H1 (cell line): ENCODE results near the gene UBR1. TPM values are rescaled to one million over a fixed set of nuclear protein-coding genes. Genes with fewer than 3 reads are reported as not detected.

ENCODE experiments used
- CTCF ChIA-PET: fragments of 300-600 bp; sonication (Branson Sonifier 250); formaldehyde crosslinking; loops from one replicate; lab custom pipeline; 2021; ENCODE audit not compliant: partially characterized antibody; lab: Charles Lee
- POLR2A ChIA-PET: fragments of 300-600 bp; sonication (Branson Sonifier 250); formaldehyde crosslinking; loops from one replicate; lab custom pipeline; 2021; ENCODE audit warnings: inconsistent platforms; ENCODE audit not compliant: partially characterized antibody; lab: Charles Lee
- DNase-seq, 2 experiments: peaks; one replicate each; pipeline versions ENCODE4 v3.0.0 to v3.0.0-alpha.2; 2010 to 2022; ENCODE audit warnings: low spot score in 2 of 2, low read depth in 1 of 2, mixed read lengths in 1 of 2
- FAIRE-seq: peaks from 2 replicates; lab custom pipeline; 2011; peaks lifted over from hg19 to GRCh38; lab: Jason Lieb, UNC
- H2AFZ ChIP-seq: 2 replicates; pipeline ENCODE4 v1.8.1; 2012; ENCODE audit warnings: low read length, inconsistent platforms
- H2AK5ac ChIP-seq: 2 replicates; pipeline ENCODE4 v1.6.1; 2013; ENCODE audit warnings: low read depth, low read length
- H2BK120ac ChIP-seq: replicated peaks from 2 replicates; pipeline ENCODE3; 2013; ENCODE audit warnings: low read depth, low read length, inconsistent platforms
- H2BK12ac ChIP-seq: 2 replicates; pipeline ENCODE4 v1.6.1; 2013; ENCODE audit warnings: low read depth, low read length
- H2BK15ac ChIP-seq: 2 replicates; pipeline ENCODE4 v1.6.1; 2013; ENCODE audit warnings: low read length
- H2BK20ac ChIP-seq: 2 replicates; pipeline ENCODE4 v1.6.1; 2013; ENCODE audit warnings: low read length
- H2BK5ac ChIP-seq: 2 replicates; pipeline ENCODE4 v1.6.1; 2013; ENCODE audit warnings: low read depth, low read length
- H3K14ac ChIP-seq: 2 replicates; pipeline ENCODE4 v1.6.1; 2013; ENCODE audit warnings: inconsistent platforms; ENCODE audit not compliant: insufficient read length
- H3K18ac ChIP-seq: 2 replicates; pipeline ENCODE4 v1.6.1; 2013; ENCODE audit warnings: low read length; ENCODE audit errors: extremely low read depth
- H3K23ac ChIP-seq: 2 replicates; pipeline ENCODE4 v1.6.1; 2013; ENCODE audit warnings: inconsistent platforms; ENCODE audit not compliant: insufficient read length
- H3K23me2 ChIP-seq: 2 replicates; pipeline ENCODE4 v1.6.1; 2013; ENCODE audit warnings: low read depth, low read length
- H3K27ac ChIP-seq: 2 replicates; pipeline ENCODE4 v1.6.1; 2011; ENCODE audit warnings: low read depth, low read length, inconsistent platforms
- H3K27me3 ChIP-seq, 4 experiments: replicated peaks in 1 of 4; 1 replicate in 1 of 4; 2 replicates in 3 of 4; pipeline versions ENCODE4 v1.6.1 to v1.8.1; 2011 to 2013; ENCODE audit warnings: low read length in 3 of 4, mild to moderate bottlenecking in 3 of 4, inconsistent platforms in 2 of 4, mixed read lengths in 2 of 4, moderate library complexity in 1 of 4; ENCODE audit not compliant: control insufficient read depth in 3 of 4, insufficient read depth in 3 of 4; ENCODE audit errors: extremely low read depth in 1 of 4
- H3K36me3 ChIP-seq, 4 experiments: 2 replicates each; pipeline versions ENCODE4 v1.6.1 to v1.8.1; 2011 to 2013; ENCODE audit warnings: mild to moderate bottlenecking in 4 of 4, low read length in 3 of 4, moderate library complexity in 2 of 4, control low read depth in 1 of 4, inconsistent platforms in 1 of 4; ENCODE audit not compliant: insufficient read depth in 4 of 4, control insufficient read depth in 2 of 4
- H3K4ac ChIP-seq: replicated peaks from 2 replicates; pipeline ENCODE3; 2013; ENCODE audit warnings: low read length, low read depth, mixed read lengths, inconsistent platforms; ENCODE audit not compliant: insufficient read length
- H3K4me1 ChIP-seq, 4 experiments: replicated peaks in 1 of 4; 1 replicate in 1 of 4; 2 replicates in 3 of 4; pipeline versions ENCODE4 v1.6.1 to v1.8.1; 2011 to 2013; ENCODE audit warnings: low read length in 3 of 4, inconsistent platforms in 2 of 4, mixed read lengths in 1 of 4; ENCODE audit not compliant: insufficient read depth in 4 of 4, control insufficient read depth in 3 of 4
- H3K4me2 ChIP-seq, 2 experiments: 2 replicates each; pipeline versions ENCODE4 v1.6.1 to v1.8.1; 2011 to 2013; ENCODE audit warnings: low read depth in 2 of 2, low read length in 2 of 2, control low read depth in 1 of 2, inconsistent platforms in 1 of 2, mild to moderate bottlenecking in 1 of 2; ENCODE audit not compliant: insufficient read depth in 1 of 2
- H3K4me3 ChIP-seq, 4 experiments: fragments of 200-600, 300-600 bp in 1 of 4; sonication (generic), shearing (Covaris generic), sonication (Bioruptor Twin) in 1 of 4; 2 replicates each; pipeline versions ENCODE4 v1.5.1 to v1.8.1; 2011 to 2016; ENCODE audit warnings: low read length in 4 of 4, low read depth in 3 of 4, control low read depth in 2 of 4, inconsistent platforms in 2 of 4, mild to moderate bottlenecking in 2 of 4, mixed read lengths in 1 of 4, moderate library complexity in 1 of 4; ENCODE audit not compliant: insufficient read depth in 2 of 4; ENCODE audit errors: extremely low read depth in 1 of 4
- H3K56ac ChIP-seq: replicated peaks from 2 replicates; pipeline ENCODE3; 2013; ENCODE audit warnings: low read depth, mild to moderate bottlenecking, mixed read lengths, low read length, inconsistent platforms; ENCODE audit not compliant: insufficient read length
- H3K79me1 ChIP-seq: 2 replicates; pipeline ENCODE4 v1.6.1; 2013; ENCODE audit warnings: low read depth, low read length, control low read depth
- H3K79me2 ChIP-seq, 2 experiments: 2 replicates each; pipeline versions ENCODE4 v1.6.1 to v1.8.1; 2012 to 2013; ENCODE audit warnings: low read length in 2 of 2, mild to moderate bottlenecking in 2 of 2, inconsistent platforms in 1 of 2; ENCODE audit not compliant: insufficient read depth in 2 of 2, control insufficient read depth in 1 of 2
- H3K9ac ChIP-seq, 4 experiments: replicated peaks in 1 of 4; 1 replicate in 1 of 4; 2 replicates in 3 of 4; pipeline versions ENCODE4 v1.6.1 to v1.8.1; 2011 to 2013; ENCODE audit warnings: low read depth in 3 of 4, low read length in 3 of 4, control low read depth in 2 of 4, mild to moderate bottlenecking in 2 of 4, moderate library complexity in 2 of 4, inconsistent platforms in 1 of 4; ENCODE audit errors: extremely low read depth in 1 of 4
- H3K9me3 ChIP-seq, 2 experiments: 2 replicates each; pipeline versions ENCODE4 v1.6.1 to v1.8.1; 2012 to 2013; ENCODE audit warnings: mild to moderate bottlenecking in 2 of 2, moderate library complexity in 2 of 2, control low read depth in 1 of 2, inconsistent platforms in 1 of 2, low read depth in 1 of 2, low read length in 1 of 2, mixed read lengths in 1 of 2; ENCODE audit not compliant: insufficient read depth in 2 of 2
- H4K20me1 ChIP-seq, 2 experiments: replicated peaks in 1 of 2; 2 replicates each; pipeline versions ENCODE3 to v1.8.1; 2011 to 2013; ENCODE audit warnings: inconsistent platforms in 2 of 2, low read length in 2 of 2, mild to moderate bottlenecking in 1 of 2; ENCODE audit not compliant: insufficient read depth in 2 of 2, control insufficient read depth in 1 of 2
- H4K5ac ChIP-seq: 2 replicates; pipeline ENCODE4 v1.6.1; 2013; ENCODE audit warnings: low read length, low read depth, mixed read lengths, inconsistent platforms; ENCODE audit not compliant: insufficient read length
- H4K8ac ChIP-seq: 2 replicates; pipeline ENCODE4 v1.8.0; 2013; ENCODE audit warnings: mild to moderate bottlenecking, moderate library complexity, low read length, inconsistent platforms; ENCODE audit not compliant: insufficient read depth; ENCODE audit errors: extremely low read depth
- H4K91ac ChIP-seq: replicated peaks from 2 replicates; pipeline ENCODE3; 2013; ENCODE audit warnings: low read length, mixed read lengths, inconsistent platforms; ENCODE audit not compliant: insufficient read length
- ASH2L ChIP-seq: fragments of 200-600, 300-600 bp; sonication (generic); IDR thresholded peaks from one replicate; pipeline ENCODE4 v1.7.1; 2017; ENCODE audit warnings: low read length
- EZH2 ChIP-seq: fragments of 200-600 bp; sonication (generic); IDR thresholded peaks from 2 replicates; pipeline ENCODE4 v1.7.1; 2012; ENCODE audit warnings: low read depth, mild to moderate bottlenecking, moderate library complexity, low read length, inconsistent platforms; ENCODE audit not compliant: severe bottlenecking
- HDAC2 ChIP-seq, 2 experiments: fragments of 300-600 bp in 1 of 2; sonication (generic) in 1 of 2; IDR thresholded peaks; 2 replicates each; pipeline ENCODE4 v1.6.1; 2011 to 2012; ENCODE audit warnings: low read depth in 2 of 2, low read length in 2 of 2, mild to moderate bottlenecking in 2 of 2, moderate library complexity in 2 of 2, borderline replicate concordance in 1 of 2, inconsistent platforms in 1 of 2
- JUN ChIP-seq: IDR thresholded peaks from 2 replicates; pipeline ENCODE4 v1.6.1; 2011; ENCODE audit warnings: low read depth, mild to moderate bottlenecking, improper control_type of control experiment, low read length
- JUND ChIP-seq: IDR thresholded peaks from 2 replicates; pipeline ENCODE4 v1.6.1; 2011; ENCODE audit warnings: mild to moderate bottlenecking, improper control_type of control experiment, low read length
- MAFK ChIP-seq: IDR thresholded peaks from 2 replicates; pipeline ENCODE4 v1.6.1; 2012; ENCODE audit warnings: low read depth, mild to moderate bottlenecking, improper control_type of control experiment, low read length
- POLR2A ChIP-seq, 2 experiments: IDR thresholded peaks; 1 replicate in 1 of 2; 2 replicates in 1 of 2; pipeline ENCODE4 v1.6.1; 2011; ENCODE audit warnings: low read depth in 2 of 2, low read length in 2 of 2, mild to moderate bottlenecking in 2 of 2; ENCODE audit errors: control extremely low read depth in 1 of 2
- SUZ12 ChIP-seq: fragments of 200-600 bp; sonication (generic); IDR thresholded peaks from 2 replicates; pipeline ENCODE4 v1.6.1; 2012; ENCODE audit warnings: mild to moderate bottlenecking, inconsistent platforms, low read length, moderate library complexity, mixed read lengths
- TAF1 ChIP-seq: IDR thresholded peaks from 2 replicates; pipeline ENCODE4 v1.6.1; 2011; ENCODE audit warnings: mild to moderate bottlenecking, low read depth, low read length
- WGBS, 2 experiments: shearing (Covaris generic) in 1 of 2; methylation state at CpG; one replicate each; pipeline versions ENCODE4 v1.1.6 to v1.1.7; 2013 to 2015; ENCODE audit warnings: low lambda C conversion rate in 2 of 2, mixed read lengths in 2 of 2, inconsistent platforms in 1 of 2, low coverage in 1 of 2, missing lambda C conversion rate in 1 of 2; ENCODE audit not compliant: insufficient replicate concordance in 2 of 2, insufficient coverage in 1 of 2, insufficient read length in 1 of 2; ENCODE audit errors: extremely low coverage in 1 of 2, missing lambda C conversion rate in 1 of 2; 5-methylcytosine and 5-hydroxymethylcytosine counted together
- long read RNA-seq, 2 experiments: library from RNA in 1 of 2; library from capped mRNA in 1 of 2; stranded (forward); transcript quantifications; one replicate each; pipeline ENCODE4 v2.0.0, GENCODE V29; 2021; ENCODE audit warnings: inconsistent platforms in 1 of 2
- polyA minus RNA-seq, 3 experiments: library from RNA; depleted of rRNA, polyadenylated mRNA; stranded (reverse); fragments of >200 nt; gene quantifications; 1 replicate in 2 of 3; 2 replicates in 1 of 3; pipeline ENCODE4 v1.2.3, GENCODE V29; 2011
- polyA plus RNA-seq, 7 experiments: library from polyadenylated mRNA; depleted of rRNA in 3 of 7; stranded (reverse) in 5 of 7; unstranded in 2 of 7; fragments of >200 nt in 5 of 7; fragments of 200-250 nt in 2 of 7; gene quantifications; 1 replicate in 5 of 7; 2 replicates in 1 of 7; 4 replicates in 1 of 7; pipeline versions ENCODE4 v1.2.1 to v1.2.3, GENCODE V29; 2011 to 2013; ENCODE audit warnings: missing spikeins in 2 of 7, mixed read lengths in 2 of 7
- total RNA-seq: library from RNA; stranded (reverse); fragmentation: NEBNext Ultra II Directional; extraction: Animal tissue kit (Norgen Biotek cat#: 25700); gene quantifications from 2 replicates; pipeline ENCODE4 v1.2.1, GENCODE V29; 2021

UBR1 gene
- total RNA-seq (18.7 and 20.2 TPM in 2 replicates), polyA plus RNA-seq (2011; rRNA removed) (2.5 and 3.7 TPM in 2 replicates), polyA minus RNA-seq (2011; rRNA and poly(A)+ RNA removed) (16.5 and 25.9 TPM in 2 replicates)
- polyA plus RNA-seq (2011; cell fraction: cytosol; rRNA removed), result 5.0 TPM
- polyA plus RNA-seq (2011; cell fraction: nucleus; rRNA removed), result 3.2 TPM
- 6.0 to 11.1 TPM (median 7.1 TPM) in 4 replicates for polyA plus RNA-seq (2012, experiment 1 of 2)
- polyA plus RNA-seq (2012, experiment 2 of 2), result 0.37 TPM
- polyA plus RNA-seq (2013, experiment 1 of 2), result 6.4 TPM
- 6.3 TPM for polyA plus RNA-seq (2013, experiment 2 of 2)
- polyA minus RNA-seq (2011; cell fraction: cytosol; rRNA and poly(A)+ RNA removed), result 10.3 TPM
- 27.0 TPM for polyA minus RNA-seq (2011; cell fraction: nucleus; rRNA and poly(A)+ RNA removed)
- long read RNA-seq, experiment 1, full-length matches to known transcripts, result 2 of 18 reads
- long read RNA-seq, experiment 1, partial matches to known transcripts, result 6 of 18 reads
- long read RNA-seq, experiment 1, other reads (novel, unspliced or antisense), result 10 of 18 reads
- long read RNA-seq, experiment 2, partial matches to known transcripts, result 3 of 8 reads
- long read RNA-seq, experiment 2, other reads (novel, unspliced or antisense), result 3 of 8 reads

DNA sequence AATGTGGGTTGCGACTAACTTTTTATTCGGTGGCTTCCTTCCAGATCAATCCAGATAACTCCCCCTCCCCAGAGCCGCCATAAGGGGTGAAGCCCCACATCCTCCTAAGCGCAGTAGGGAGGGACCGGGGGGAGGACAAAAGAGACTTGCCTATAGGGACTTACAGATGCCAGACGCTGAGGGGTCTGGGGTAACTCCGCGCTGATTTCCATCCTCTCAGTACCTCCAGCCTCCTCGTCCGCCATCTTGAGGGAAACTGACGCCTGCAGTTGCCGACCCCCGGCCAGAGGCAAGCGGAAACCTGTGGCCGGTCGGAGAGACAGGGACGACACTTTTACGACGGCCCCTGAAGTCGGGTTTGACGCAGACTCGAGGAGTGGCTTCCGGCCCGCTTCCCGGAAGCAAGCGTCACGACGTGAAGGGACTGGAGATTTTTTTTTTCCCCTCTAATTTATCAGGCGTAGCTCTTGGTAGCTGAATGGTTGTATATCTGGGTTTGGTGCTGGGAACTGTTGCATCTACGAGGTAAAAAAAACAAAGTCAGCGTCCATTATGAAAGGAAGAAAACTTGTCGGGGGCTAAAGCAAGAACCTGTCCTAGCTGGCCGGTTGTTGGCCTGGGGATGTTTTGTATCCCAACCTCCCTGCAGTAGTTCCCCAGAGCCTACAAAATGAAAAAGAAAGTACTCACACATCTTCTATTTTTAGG is at the start of gene UBR1:
Gene UBR1 (minus strand): TSS at position 261 of the 708 bp plus-strand sequence. CDS start 16 bp downstream, at position 245.
- Histone ChIP-seq H2AFZ (peak within 1 kb of the TSS; percentile 86), H2BK15ac (no peak within 1 kb of the TSS), H2BK120ac (no peak within 1 kb of the TSS), H2AK5ac (no peak within 1 kb of the TSS), H3K4ac (peak within 1 kb of the TSS; percentile 36), H3K14ac (no peak within 1 kb of the TSS), H3K36me3 (peaks cover 0 to 4% (median 0%) of the 10 kb centered on the region in 4 experiments; a peak in 1 of 8 replicates), H2BK5ac (peak within 1 kb of the TSS; percentile 19; the same call in 1 of the 2 replicates), H3K23ac (no peak within 1 kb of the TSS), H3K27ac (peak within 1 kb of the TSS; percentile 68; the same call in 1 of the 2 replicates), H4K20me1 (no peaks in the 10 kb centered on the region), H2BK12ac (no peak within 1 kb of the TSS), H3K79me2 (peaks cover 0 to 35% of the 10 kb centered on the region in 2 experiments; a peak in 3 of 4 replicates), H4K5ac (peak within 1 kb of the TSS; percentile 37), H3K9ac (peak within 1 kb of the TSS; percentile 35 to 84 (median 70)), H4K91ac (no peak within 1 kb of the TSS), H3K4me2 (peak within 1 kb of the TSS; percentile 82 to 89), H3K23me2 (no peaks in the 10 kb centered on the region; the same call in 1 of the 2 replicates), H3K9me3 (no peaks in the 10 kb centered on the region), H3K4me1 (no peaks in the 10 kb centered on the region), H3K18ac (no peak within 1 kb of the TSS), H4K8ac (peak within 1 kb of the TSS; percentile 68; the same call in 1 of the 2 replicates), H3K27me3 (no peaks in the 10 kb centered on the region), H3K4me3 (peak within 1 kb of the TSS; percentile 72 to 93 (median 90)), H2BK20ac (no peak within 1 kb of the TSS), H3K56ac (peak within 1 kb of the TSS; percentile 65), H3K79me1 (peaks cover 5% of the 10 kb centered on the region; the same call in 1 of the 2 replicates)
- CTCF ChIA-PET, result interaction anchor here (0.9 to 1.6 kb wide), 4 partner anchors 15 to 179 kb away, joined by 3 to 6 read pairs (median 4); no protein-coding TSS in a partner anchor
- FAIRE-seq (peak; percentile 77), DNase-seq (peak; percentile 80 to 85)
- POLR2A ChIA-PET, result interaction anchor here (0.7 to 1.5 kb wide), 4 partner anchors 8 to 21 kb away, joined by 3 to 7 read pairs (median 4); no protein-coding TSS in a partner anchor
- WGBS, 2 experiments, result 4% methylated on average over 26 of the region's 33 CpGs; no CpG with 5 or more reads in 1 of the 2 experiments
- TF ChIP-seq TAF1 (peak; percentile 92), MAFK (no peak), JUND (no peak), EZH2 (no peak), JUN (no peak), SUZ12 (no peak), HDAC2 (IDR thresholded peaks at IDR 0.05; ENCODE audit: borderline replicate concordance in 1 of 2, low read depth in 2 of 2, low read length in 2 of 2) (peak in 1 of 2 experiments; percentile 68; a peak in 1 of 4 replicates), ASH2L (peak; percentile 99), POLR2A (IDR thresholded peaks at IDR 0.05; ENCODE audit: control extremely low read depth in 1 of 2, low read depth in 2 of 2, low read length in 2 of 2) (peak in 1 of 2 experiments; percentile 86; a peak in 2 of 3 replicates)
